GM21528 (cell line): ENCODE results near the gene MYO1G.
A peak's percentile ranks its signal among the peaks of the same experiment; 100 is the strongest.

Experiments
- ATAC-seq: cut with Tn5 transposase; IDR thresholded peaks from one replicate; pipeline ENCODE4 v1.9.1; 2021; ENCODE audit warnings: mild to moderate bottlenecking, moderate library complexity; ENCODE audit not compliant: unreplicated experiment, low FRiP score

The MYO1G gene

DNA sequence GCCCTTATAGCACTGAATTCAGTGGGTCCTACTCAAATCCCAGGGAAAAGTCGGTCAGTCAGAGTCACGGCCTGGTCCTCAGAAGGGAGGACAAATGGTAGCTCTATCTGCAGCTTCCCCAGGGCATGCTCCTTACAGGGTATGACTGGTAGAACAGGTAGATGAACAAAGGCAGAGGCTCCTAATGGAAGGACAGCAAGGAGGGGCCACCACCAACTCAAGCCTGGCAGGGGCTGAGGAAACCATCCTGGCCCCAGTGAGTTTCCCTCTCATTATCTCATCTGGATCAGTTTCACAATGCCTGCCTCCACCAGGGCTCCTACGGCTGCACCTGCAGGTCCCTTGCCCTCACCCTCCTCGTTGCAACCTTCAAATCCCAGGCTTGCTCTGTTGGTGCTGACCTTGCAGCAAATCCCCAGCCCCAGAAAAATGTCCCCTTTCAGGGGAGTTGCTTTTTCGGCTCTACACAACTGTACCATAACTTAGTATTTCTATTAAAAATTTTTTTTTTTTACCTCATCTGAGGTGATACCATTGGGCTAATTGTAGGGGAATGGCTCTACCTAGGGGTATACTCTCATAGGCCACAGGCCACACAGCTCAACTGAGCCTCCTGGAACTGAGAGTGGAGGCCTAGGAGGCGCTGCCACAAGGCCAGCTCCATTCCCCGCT, 2.4 kb upstream of the MYO1G start:
- peak; percentile 1 for ATAC-seq

DNA sequence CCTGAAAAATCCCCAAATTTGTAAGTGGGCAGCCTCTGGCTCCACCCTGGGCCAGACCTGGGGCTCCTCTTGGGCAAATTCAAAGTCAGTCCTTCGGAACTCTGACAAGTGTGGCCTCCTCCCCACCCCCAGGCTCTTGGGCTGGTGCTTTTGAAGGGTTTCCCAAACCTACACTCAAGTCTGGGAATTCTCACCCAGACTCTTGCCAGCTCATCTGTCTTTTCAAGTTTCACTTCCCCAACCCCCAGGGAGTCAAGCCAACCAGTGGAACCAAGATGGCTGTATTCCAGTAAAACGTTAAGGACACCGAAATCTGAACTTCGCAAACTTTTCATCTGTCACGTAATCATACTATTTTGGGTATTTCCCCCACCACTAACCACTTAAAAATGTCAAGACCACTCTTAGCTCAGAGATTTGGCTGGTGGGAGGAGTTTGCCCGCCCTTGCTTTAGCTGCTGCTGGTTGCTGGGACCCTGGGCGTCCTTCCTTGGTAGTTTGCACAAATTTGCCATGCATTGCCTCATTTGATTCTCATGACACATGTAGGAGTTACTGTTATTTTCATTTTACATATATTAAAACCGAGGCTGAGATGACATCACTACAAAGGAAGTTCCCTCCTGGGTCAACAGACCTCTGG, 1.7 kb upstream of the MYO1G start:
- peak; percentile 42 for ATAC-seq

DNA sequence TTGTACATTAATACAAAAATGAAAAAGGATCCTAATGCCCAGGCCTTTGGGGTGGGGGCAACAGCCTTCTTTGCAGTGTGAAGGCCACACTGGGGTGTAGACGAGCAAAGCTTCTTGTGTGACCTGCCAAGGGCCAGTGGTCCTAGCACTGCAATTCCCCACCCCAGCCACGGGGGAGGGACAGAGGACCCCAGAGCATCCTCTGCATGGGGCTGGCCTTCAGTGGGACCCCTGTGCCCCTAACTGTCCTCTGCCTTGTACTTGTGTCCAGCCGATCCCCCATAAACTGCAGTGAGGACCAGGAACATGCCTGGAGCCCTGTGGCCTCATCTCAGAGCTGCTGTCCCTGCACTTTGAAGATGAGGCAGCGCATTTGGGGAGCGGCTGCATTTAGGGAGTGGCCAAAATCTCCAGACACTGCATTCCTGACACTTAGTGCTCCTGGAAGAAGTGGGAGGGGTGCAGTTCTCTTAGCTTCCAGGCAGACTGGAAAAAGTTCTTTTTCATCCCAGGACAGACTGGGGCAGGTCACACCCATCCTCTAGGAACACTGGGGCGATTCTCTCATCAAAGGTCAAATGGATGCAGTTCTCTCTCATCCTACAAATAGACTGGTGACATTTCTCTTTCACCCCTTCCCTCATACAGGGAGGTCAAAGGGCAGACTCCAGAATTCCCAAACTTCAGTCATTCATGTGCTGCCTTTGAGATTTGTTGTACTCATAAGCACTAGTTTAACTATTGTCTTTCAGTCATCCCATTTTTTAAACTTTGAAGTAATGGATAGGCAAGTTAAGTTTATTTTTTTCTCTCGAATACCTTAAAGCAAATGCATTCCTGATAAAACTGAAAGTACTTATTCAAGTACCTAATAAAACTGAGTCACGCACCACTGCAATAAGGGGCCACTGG, 922 bp upstream of the MYO1G start:
- ATAC-seq = peak; percentile 15

DNA sequence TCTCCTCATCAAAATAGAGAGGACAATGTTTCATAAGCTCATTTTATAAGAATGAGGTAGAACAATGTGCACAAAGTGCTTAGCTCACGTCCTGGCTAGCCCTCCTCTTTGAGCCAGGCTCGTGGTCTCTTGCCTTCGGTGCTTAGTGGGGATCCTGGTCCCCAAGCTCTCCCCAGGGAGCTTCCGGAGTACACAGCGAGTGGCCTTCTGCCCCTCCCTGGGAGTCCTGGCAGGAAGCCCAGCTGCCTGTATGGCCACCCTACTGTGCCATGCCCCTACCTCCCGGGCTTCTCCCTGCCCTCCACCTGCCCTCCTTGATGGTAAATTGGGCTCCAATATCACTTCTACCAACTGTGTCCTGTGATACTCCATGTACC, 868 bp downstream of the MYO1G start:
- ATAC-seq = no peak

DNA sequence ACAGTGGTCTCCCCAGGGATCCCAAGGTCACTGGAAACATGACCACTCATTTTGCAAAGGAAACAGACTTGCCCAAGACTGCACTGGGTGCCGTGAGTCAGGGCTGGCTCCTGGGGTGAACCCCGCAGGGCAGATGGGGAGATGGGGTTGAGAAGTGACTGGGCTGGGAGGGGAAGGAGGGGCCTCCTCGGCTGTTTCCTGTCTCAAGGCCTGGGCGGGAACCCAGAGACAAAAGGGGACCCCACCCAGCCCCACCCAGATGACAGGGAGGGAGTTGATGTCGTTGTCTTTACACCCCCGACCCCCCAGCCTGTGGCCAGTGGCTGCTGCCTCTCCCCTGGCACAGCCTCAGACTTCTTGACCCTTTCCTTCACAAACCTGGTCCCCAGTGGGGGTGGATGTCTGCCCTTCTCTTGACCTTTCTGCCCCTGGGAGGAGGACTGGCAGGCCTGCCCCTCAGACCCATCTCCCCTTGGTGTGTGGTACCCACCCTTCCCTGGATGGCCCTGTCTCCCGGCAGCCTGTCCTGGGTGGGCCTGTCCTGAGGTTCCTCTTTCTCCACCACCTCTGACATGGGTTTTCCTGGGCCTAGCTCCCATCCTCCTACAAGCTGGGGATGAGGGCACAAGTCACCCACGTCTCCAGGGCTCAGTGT, 1.4 kb downstream of the MYO1G start:
- no peak for ATAC-seq

DNA sequence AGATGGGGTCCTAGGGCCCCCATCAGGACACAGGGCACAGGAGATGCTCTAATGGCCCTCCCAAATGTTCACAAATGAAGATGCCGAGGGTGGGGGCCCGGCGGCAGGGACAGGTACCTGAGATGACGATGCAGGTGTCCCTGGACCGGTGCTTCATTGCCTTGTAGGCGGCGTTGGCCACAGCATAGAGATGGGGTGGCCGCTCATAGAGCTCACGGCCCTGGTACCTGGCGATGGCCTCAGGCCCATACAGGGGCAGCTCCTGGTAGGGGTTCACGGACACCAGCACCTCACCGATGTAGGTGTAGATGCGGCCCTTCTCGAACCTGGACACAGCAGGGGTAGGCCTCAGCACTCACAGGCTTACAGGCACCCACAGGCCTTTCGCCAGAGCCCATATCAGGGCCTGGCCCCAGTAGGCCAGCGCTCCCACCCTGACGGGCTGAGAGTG, 2.0 kb downstream of the MYO1G start:
- ATAC-seq = no peak

DNA sequence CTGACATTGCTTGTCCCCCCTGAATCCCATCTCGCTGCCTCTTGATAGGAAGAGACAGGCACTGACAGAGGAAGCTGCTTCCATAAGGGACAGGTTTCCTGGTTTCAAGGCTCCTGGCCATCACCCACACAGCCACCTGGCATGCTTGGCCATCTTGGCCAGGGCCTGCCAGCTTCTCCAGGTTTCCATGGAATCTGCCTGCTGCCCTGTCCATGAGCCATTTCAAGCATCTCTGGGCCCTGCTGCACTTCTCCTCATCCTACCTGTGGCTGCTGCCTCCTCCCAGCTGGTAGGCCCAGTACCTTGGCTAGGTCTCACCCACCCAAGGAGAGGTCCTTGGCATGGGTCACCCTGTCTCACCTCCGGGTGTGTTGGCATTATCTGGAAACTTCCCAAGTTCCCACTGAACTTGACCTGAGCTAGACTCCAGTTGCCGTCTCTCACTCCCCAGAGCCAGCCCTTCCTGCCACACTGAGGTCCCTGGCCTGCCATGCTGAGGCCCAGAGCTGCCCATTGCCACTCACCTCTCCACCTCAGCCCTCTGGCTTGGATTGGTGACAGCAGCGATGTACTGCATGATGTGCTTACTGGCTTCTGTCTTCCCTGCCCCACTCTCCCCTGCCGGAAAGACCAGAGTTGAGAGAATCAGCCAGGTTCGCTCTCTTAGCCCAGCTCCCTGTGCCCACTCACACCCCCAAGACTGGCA, 2.6 kb downstream of the MYO1G start:
- no peak for ATAC-seq

DNA sequence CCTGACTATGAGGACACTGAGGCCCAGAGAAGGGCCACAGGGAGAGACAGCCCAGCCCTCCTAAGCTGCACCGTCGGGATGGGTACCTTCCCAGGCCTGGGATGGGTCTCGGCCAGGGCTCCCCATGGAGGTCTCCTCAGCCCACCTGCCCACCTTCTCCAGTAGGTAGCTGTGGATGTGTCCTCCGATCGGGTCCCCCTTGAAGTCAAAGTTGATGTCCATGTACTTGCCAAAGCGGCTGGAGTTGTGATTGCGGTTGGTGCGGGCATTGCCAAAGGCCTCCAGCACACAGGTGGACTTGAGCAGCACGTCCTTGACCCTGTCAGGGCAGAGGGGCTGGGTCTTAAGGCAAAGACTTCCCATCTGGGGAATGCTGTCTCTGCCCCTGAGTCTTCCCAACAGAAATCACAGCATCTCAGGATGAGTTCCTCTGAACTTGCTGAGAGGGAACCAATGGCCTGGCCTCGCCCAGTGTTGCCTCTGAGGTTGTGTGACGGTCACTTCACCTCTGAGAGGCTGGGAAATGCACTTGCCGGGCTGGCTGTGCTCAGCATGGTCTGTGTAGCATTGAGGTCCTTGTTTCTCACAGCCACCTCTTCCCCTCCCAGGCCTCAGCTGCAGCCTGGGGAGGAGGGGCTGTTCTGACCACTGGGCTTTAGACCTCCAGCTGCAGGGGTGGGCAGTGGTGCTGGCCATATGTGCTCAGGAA, 3.3 kb downstream of the MYO1G start:
- ATAC-seq = no peak

DNA sequence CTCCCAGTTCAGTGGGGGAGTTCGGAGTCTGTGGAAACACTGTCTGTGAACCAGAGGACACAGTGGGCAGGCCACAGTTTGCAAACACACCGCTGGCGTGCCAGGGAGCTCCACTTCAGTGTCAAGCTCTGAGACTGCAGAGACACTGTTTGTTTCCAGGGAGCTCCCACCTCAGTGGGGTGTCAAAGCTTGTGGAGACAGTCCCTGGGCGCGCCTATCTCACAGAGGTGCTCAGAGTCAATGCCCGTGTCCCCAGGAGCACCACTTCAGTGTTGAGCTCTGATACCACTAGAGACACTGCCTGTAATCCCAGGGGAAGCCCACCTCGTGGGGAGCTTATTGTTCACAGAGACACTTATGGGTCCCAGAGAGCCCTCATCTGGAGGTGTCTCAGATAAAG, 4.3 kb downstream of the MYO1G start:
- ATAC-seq = no peak

DNA sequence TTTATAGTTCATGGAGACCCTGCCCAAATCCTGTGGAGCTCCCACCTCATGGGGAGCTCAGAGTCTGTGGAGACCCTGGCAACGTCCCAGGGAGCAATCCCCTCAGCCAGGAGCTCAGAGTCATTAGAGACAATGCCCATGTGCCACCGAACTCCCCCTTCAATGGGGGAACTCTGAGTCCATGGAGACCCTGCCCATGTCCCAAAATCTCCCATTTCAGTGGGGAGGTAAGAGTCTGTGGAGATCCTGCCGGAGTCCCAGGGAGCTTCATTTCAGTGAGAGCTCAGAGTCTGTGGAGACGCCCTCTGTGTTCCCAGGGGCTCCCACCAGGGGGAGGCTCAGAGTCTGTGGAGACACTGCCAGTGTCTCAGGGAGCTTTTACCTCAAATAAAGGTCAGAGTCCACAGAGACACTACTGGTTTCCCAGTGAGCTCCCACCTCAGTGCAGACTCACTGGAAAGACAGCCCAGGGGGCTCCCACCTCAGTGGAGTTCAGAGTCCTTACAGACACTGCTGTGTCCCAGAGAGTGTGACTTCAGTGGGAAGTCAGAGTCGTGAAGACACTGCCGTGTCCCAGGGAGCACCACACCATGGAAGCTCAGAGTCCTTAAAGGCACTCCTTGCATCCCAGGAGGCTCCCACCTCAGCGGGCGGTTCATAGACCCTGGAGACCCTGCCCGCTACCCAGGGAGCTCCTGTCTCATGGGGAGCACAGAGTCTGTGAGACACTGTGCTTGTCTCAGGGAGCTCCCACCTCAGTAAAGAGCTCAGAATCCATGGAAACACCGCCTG, 5.0 kb downstream of the MYO1G start:
- no peak for ATAC-seq

DNA sequence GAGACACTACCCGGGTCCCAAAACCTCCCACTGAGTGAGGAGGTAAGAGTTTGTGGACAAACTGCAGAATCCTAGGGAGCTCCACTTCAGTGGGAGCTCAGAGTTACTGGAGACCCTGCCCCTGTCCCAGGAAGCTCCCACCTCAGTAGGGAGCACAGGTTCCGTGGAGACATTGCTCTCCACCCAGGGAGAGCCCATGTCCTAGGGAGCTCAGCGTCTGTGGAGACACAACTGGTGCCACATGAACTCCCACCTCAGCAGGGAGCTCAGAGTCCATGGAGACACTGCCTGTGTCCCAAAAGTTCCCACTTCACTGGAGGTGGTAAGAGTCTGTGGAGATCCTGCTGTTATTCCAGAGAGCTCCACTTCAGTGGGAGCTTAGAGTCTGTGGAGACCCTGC, 6.3 kb downstream of the MYO1G start:
- ATAC-seq = no peak

DNA sequence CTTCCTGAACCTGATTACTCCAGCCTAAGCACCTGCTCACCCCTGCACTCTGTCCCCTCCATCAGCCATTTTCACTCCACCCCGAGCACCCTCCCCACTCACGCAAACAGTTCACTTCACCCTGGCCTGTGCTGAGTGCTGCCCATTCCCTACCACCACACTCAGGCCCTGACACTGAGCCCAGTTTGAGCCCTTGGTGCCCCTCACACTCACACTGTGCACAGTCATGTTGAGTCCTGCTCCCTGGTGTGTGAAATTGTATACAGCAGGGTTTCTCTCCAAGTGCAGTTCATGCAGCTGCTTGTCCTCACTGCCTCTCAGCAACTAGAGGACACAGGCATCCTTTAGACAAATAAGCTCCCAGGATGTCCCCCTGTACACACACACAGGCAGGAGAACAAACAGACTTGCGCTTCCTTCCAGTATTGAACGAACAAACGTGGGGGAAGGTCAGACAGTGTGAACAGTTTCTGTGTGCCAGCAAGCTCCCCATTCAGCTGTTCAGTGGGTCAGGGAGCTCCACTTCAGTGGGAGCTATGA, 6.8 kb downstream of the MYO1G start:
- no peak for ATAC-seq

DNA sequence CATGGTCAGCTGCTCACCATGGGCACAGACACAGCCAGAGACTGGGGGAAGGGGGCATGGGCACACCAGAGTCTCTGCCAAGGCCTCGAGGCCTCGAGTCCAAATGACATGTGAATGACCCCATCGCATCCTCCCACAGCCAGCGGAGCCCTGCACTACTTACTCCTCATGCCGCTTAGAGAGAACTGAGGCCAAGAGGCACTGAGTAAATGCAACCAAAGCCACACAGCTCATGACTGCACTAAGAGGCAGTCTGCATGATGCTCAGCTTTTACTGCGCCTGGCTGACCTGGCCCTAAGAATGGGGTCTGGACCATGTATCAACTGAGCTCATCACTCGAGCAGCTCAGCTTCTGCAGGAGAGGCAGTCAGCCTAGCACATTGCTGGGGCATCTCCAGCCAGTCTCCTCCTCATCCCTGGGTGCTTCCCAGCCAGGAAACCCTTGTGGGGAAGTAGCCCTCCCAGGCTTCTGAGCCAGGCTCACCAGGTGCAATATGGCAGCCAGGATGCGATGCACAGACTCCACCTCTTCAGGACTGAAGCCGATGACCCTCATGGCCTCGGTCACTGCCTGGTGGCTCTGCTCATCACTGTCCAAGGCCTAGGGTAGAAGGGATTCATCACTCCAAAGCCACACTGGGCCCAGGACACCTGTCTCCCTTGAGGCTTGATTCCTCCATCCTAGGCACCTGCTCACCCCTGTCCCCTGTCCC, 7.5 kb downstream of the MYO1G start:
- ATAC-seq = no peak

DNA sequence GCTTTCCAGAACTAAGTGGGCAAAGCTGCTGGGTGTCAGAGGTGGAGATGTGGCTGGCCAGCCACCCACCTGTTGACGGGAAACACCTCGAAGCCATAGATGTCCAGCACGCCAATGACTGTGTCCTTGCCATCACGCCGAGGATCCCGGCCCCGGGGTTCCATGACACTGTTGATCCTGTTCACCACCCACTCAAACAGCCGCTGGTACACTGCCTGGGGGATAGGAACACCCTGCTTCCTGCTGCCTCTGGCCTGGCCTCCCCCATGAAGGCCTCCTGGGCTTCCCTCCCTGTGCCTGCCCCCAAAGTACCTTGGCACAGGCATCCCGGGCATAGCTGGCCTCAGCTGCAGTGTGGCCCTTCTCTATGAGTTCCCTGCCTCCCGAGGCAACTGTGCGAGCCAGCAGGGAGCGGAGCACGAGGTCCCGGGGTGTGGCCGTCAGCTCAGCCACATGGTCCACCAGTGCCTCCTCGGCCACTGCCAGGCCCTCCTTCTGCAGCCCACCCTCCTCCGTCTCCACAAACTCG, 8.2 kb downstream of the MYO1G start:
- ATAC-seq = no peak

DNA sequence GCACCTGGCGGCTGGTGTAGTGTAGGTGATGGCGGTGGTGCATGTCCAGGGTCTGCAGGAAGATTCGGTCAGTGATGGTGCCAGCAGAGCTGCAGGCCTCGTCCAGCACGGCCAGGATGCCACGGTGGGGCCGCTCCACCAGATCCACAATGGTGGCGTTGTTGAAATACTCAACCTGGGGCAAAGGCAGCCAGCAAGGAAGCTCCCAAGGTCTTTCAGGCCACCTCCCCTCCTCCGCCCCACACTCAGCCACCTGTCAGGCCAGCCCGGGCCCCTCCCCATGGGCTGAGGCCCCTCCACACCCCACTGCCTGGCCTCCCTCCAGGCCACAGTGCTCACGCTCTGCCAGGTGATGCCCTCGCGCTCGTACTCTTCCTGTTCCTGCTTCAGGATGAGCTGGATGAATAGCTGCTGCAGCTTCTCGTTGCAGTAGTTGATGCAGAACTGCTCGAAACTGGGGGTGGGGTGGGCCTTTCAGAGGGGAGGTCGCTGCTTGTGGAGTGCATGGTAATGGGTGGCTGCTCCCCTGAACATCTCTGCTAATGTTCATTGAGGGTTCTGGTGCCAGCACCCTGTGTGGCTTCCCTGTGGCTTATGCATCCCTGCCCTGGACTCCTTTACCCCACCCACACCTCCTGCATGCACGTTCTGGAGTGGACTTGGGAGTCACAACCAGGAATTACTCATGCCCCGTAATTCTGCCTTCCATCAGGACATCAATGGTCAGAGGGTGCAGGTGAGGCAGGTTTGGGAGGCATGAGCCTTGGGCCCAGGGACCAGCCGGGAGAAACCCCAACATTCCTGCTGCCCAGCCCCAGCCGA, 8.9 kb downstream of the MYO1G start:
- no peak for ATAC-seq

DNA sequence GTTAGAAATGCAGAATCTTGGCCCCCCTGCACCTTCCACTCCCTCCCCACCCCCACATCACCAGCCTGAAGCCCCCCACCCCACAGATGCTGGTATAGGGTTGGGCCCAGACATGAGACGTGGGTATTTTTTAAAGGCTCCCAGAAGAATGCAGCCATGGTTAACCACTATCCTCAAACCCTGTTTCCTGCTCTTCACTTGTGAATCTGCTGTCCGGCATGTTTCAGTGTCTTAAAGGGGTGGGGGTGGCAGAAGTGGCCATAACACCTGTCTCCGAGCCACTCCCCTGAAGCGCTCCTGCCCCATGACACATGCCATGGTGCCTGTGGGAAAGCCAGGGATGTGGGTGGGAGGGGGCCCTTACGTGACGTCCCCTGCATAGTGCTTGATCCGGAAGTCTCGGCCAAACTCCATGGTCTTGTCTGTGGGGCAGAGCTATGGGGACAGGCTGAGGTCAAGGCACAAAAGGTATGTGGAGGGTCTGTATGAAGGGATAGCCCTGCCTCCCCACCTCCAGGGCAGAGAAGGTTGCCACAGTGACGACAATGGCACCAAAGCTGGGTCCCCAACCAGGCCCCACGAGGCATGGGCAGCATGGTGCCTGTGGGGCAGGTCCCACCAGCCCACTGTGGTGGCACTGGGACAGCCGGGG, 9.6 kb downstream of the MYO1G start:
- ATAC-seq = no peak
